ENCODE measurements around the gene GPN1. TPM values are rescaled to one million over a fixed set of nuclear protein-coding genes. Genes with fewer than 3 reads are reported as not detected.

The GPN1 gene
- total RNA-seq, 2 experiments from 2014 or later = 24.6 to 28.1 TPM

DNA sequence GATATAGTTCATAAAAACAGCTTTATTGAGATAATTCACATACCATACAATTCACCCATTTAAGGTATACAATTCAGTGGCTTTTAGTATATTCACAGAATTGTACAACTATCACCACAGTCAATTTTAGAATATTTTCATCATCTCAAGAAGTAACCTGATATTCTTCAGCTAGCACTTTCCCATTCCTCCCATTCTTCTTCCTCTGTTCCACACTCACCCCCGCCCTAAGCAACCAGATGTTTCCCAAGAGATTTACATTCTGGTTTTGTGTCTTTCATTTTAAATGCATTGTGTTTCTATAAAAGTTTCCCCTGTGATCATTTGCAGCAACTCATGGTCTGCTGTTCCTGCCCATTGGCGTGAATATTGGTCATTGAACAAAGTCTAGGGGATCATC lies 5.4 kb downstream of the GPN1 start:
- no peaks in the 10 kb centered on the region for H3K27me3 ChIP-seq (ENCODE audit: control insufficient read depth in 1 of 2, insufficient read depth in 2 of 2, low read length in 2 of 2)
- no peaks in the 10 kb centered on the region for H3K9me3 Mint-ChIP-seq
- H3K36me3 ChIP-seq (ENCODE audit: insufficient read depth, low read length) = peaks cover 80% of the 10 kb centered on the region
- no peaks in the 10 kb centered on the region for H3K9me3 ChIP-seq (ENCODE audit: control insufficient read depth in 1 of 2, insufficient read depth in 1 of 2, low read length in 2 of 2)
- POLR2A ChIA-PET = no interaction called here
- peaks cover 12% of the 10 kb centered on the region for H3K4me1 ChIP-seq (ENCODE audit: insufficient read depth, low read length)
- DNase-seq (no peak), ATAC-seq (ENCODE audit: poor library complexity) (no peak)
- TF ChIP-seq CTCF (IDR thresholded peaks at IDR 0.05) = no peak
- H3K27ac Mint-ChIP-seq = no peak overlapping the region
- H3K4me3 ChIP-seq (ENCODE audit: low read length) = no peak overlapping the region
- H3K27ac ChIP-seq (ENCODE audit: low read depth in 1 of 2, low read length in 2 of 2) = no peak overlapping the region
- H3K36me3 Mint-ChIP-seq (ENCODE audit: low read depth) = peaks cover 76% of the 10 kb centered on the region
- CTCF ChIA-PET = no interaction called here
- intact Hi-C loops (cut with DNase I, micrococcal nuclease) = no loop called here
- no peak overlapping the region for H3K4me3 Mint-ChIP-seq
- no peaks in the 10 kb centered on the region for H3K27me3 Mint-ChIP-seq
- H3K4me1 Mint-ChIP-seq (ENCODE audit: low read depth) = peaks cover 26% of the 10 kb centered on the region

- POLR2A ChIA-PET = no interaction called here
Measured at GRCh38 chr2:27636766-27637165, 7.9 kb downstream of the GPN1 start.

DNA sequence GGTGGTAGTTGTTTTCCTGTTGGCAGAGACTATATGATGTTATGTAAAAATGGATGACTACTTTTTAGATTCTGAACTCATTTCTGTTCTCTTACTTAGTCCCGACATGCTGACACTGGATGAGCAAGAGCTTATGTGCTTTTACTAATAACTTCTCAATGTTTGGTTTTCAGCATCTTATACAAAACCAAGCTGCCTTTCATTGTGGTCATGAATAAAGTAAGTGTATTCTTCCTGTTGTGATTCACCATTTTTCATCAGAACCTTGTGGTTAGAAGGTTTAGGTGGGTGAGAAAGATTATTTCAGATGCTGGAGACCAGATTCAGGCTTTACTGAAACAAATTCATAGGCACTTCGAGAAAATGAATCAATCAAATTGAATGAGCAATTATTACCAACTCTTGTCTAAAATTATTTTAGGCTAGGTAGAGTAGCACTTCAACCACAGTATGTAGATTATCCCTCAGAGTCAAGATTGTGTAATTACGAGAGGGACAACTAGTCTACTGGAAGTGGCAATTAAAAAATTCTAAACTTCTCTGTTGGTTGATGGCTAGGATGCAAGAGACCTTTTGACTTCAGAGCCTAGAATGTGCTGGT lies 9.3 kb downstream of the GPN1 start:
- no peaks in the 10 kb centered on the region for H3K4me1 ChIP-seq (ENCODE audit: insufficient read depth, low read length)
- Mint-ChIP-seq H3K4me3 (no peak overlapping the region), H3K36me3 (ENCODE audit: low read depth) (peaks cover 91% of the 10 kb centered on the region), H3K9me3 (no peaks in the 10 kb centered on the region), H3K27me3 (no peaks in the 10 kb centered on the region), H3K4me1 (ENCODE audit: low read depth) (peaks cover 6% of the 10 kb centered on the region), H3K27ac (peak overlapping the region; percentile 22)
- H3K4me3 ChIP-seq (ENCODE audit: low read length) = no peak overlapping the region
- no peak overlapping the region for H3K27ac ChIP-seq (ENCODE audit: low read depth in 1 of 2, low read length in 2 of 2)
- DNase-seq = peak in 1 of 14 experiments; percentile 38
- intact Hi-C loops (cut with DNase I, micrococcal nuclease) = no loop called here
- H3K27me3 ChIP-seq (ENCODE audit: control insufficient read depth in 1 of 2, insufficient read depth in 2 of 2, low read length in 2 of 2) = no peaks in the 10 kb centered on the region
- POLR2A ChIA-PET = no interaction called here
- H3K36me3 ChIP-seq (ENCODE audit: insufficient read depth, low read length) = peaks cover 86% of the 10 kb centered on the region
- no peaks in the 10 kb centered on the region for H3K9me3 ChIP-seq (ENCODE audit: control insufficient read depth in 1 of 2, insufficient read depth in 1 of 2, low read length in 2 of 2)
- CTCF ChIA-PET = no interaction called here
- ATAC-seq (ENCODE audit: poor library complexity) = peak; percentile 34
- no peak for TF ChIP-seq CTCF (IDR thresholded peaks at IDR 0.05)

More at GRCh38 chr2:27636766-27637165, 7.9 kb downstream of the GPN1 start:
- Histone ChIP-seq H3K4me1 (ENCODE audit: insufficient read depth, low read length) (no peaks in the 10 kb centered on the region), H3K4me3 (ENCODE audit: low read length) (no peak overlapping the region), H3K27ac (ENCODE audit: low read depth in 1 of 2, low read length in 2 of 2) (no peak overlapping the region), H3K27me3 (ENCODE audit: control insufficient read depth in 1 of 2, insufficient read depth in 2 of 2, low read length in 2 of 2) (no peaks in the 10 kb centered on the region), H3K9me3 (ENCODE audit: control insufficient read depth in 1 of 2, insufficient read depth in 1 of 2, low read length in 2 of 2) (no peaks in the 10 kb centered on the region), H3K36me3 (ENCODE audit: insufficient read depth, low read length) (peaks cover 90% of the 10 kb centered on the region)
- no peaks in the 10 kb centered on the region for H3K27me3 Mint-ChIP-seq
- ATAC-seq (ENCODE audit: poor library complexity) = no peak
- H3K27ac Mint-ChIP-seq = no peak overlapping the region
- no peak for DNase-seq
- H3K36me3 Mint-ChIP-seq (ENCODE audit: low read depth) = peaks cover 88% of the 10 kb centered on the region
- CTCF ChIA-PET = no interaction called here
- no peaks in the 10 kb centered on the region for H3K9me3 Mint-ChIP-seq
- H3K4me1 Mint-ChIP-seq (ENCODE audit: low read depth) = peaks cover 14% of the 10 kb centered on the region
- intact Hi-C loops (cut with DNase I, micrococcal nuclease) = no loop called here
- H3K4me3 Mint-ChIP-seq = no peak overlapping the region
- no peak for TF ChIP-seq CTCF (IDR thresholded peaks at IDR 0.05)
